Fibroblast of the conjunctiva (primary cell): ENCODE measurements around the gene APOB.
"Not testable (repeated sequence)": the region's sequence is repeated elsewhere in the genome, so short reads cannot be mapped to it uniquely, and the experiment has no call there.

Experiments
- DNase-seq: peaks from one replicate; pipeline ENCODE4 v3.0.0-alpha.2; 2010; ENCODE audit warnings: low read depth

APOB gene

DNA sequence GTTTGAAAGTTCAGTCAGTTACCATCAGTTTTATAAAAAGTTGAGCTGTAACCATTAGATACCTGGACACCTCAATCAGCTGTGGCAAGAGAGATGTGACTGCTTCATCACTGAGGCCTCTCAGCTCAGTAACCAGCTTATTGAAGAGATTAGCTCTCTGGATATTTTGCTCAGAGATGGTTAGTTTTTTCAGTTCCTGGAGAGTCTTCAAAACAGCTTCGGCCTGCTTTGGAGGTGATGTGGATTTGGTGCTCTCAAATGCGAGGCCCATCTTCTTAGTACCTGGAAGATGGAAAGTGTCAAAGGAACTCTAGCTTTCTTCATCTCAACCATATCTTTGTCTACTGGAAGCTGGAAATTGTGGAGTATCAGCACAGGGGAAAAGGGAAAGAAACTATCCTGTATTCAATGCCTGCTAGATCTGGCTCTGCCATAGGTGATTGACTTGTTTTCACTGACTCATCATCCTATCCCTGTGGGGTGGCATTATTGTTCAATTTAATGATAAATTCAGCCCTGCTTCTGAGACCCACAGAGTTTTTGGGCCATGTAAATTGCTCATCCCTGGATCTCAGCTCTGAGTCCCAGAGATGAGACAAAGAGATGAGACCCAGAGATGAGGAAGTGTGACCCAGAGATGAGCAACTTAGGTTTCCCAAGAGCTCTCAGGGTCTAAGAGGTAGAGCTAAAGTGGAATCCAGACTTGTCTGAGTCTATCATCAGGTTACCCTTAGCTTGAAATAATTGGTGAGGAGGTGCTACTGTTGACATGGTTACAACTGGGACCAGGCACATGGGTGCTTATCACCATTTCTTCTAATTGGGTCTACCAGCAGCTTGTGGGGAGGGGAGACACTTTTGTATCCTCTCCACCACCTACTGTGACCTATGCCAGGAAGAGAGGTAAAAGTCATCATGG lies 10.4 kb downstream of the APOB start:
- no peak for DNase-seq

- DNase-seq, result no peak
Observed at GRCh38 chr2:21032338-21033236, 11.3 kb downstream of the APOB start.

DNA sequence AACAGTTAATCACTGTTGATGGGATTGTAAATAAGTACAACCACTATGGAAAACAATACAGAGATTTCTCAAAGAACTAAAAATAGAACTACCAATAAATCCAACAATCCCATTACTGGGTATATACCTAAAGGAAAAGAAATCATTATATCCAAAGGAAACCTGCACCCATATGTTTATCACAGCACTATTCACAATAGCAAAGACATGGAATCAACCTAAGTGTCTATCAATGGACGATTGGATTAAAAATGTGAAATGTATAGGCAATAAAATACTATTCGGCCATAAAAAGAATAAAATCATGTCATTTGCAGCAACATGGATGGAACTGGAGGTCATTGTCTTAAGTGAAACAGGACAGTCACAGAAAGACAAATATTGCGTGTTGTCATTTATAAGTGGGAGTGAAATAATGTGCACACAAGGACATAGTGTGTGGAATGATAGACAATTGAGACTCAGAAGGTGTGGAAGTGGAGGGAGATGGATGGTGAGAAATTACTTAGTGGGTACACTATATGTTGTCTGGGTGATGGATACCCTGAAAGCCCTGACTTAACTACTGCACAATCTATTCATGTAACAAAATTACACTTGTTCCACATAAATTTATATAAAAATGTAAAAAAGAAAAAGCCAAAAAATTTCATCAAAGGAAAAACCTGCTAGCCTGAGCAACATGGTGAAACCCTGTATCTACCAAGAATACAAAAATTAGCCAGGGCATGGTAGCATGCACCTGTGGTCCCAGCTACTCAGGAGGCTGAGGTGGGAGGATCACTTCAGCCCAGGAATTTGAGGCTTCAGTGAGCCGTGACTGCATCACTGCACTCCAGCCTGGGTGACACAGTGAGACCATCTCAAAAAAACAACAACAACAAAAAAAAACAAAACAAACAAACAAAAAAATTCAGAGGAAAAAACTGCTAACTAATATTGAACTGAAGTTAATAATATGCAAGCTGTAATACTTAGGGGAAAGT lies 12.6 kb downstream of the APOB start:
- no peak for DNase-seq

DNA sequence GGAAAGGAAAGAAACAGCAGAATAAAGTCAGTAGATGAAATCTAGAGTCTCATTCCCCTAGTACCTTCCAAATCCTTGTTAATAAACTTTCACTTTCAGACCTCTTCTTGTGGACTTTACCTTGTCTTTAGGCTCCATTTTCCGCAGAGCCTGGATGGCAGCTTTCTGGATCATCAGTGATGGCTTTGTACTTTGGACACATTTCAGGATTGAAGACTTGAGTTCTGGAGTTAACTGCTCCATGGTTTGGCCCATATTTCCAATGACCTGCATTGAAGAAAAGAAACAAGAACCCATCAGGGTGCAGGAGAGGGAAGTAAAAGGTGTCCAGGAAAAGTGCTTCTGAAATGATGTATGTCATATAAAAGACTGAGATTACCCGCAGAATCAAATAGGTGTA lies 14.4 kb downstream of the APOB start:
- DNase-seq, result no peak

GRCh38 chr2:21028951-21029350 lies 14.9 kb downstream of the APOB start:
- not testable (repeated sequence) for DNase-seq

- DNase-seq, result no peak
Observed at GRCh38 chr2:21028021-21028947, 15.6 kb downstream of the APOB start.

- no peak for DNase-seq
Observed at GRCh38 chr2:21026479-21027282, 17.2 kb downstream of the APOB start.

DNA sequence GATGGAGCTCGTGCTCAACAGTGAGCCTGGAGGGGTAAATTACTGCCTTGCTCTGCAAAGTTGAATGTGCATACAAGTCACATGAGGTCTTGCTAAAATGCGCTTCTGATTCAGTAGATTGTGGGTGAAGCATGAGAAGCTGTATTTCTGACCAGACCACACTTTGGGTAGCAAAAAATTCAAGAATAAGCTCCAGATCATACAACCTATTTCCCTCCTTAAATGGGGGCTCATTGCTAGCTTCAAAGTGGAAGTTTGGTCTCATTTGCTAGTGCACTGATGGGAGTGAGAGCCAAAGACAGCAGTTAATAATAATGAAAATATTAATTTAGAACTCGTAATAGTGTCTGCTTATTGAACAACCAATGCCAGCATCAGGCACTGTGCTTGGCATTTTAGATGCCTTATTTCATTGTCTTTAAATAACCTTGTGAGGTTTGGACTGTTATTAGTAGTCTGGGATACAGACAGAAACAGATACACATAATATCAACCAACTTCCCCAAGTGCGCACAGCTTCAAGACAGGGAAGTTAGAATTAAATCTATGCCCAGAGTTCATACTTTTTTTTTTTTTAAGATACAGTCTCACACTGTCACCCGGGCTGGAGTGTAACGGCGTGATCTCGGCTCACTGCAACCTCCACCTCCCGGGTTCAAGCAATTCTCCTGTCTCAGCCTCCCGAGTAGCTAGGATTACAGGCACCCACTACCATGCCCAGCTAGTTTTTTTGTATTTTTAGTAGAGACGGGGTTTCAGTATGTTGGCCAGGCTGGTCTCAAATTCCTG lies 18.0 kb downstream of the APOB start:
- DNase-seq, result no peak

- DNase-seq, result no peak
Observed at GRCh38 chr2:21024722-21025389, 19.0 kb downstream of the APOB start.

- no peak for DNase-seq
Observed at GRCh38 chr2:21024198-21024597, 19.7 kb downstream of the APOB start.

GRCh38 chr2:21023419-21024181 lies 20.3 kb downstream of the APOB start:
- no peak for DNase-seq

GRCh38 chr2:21022792-21023367 lies 21.0 kb downstream of the APOB start:
- DNase-seq, result no peak

DNA sequence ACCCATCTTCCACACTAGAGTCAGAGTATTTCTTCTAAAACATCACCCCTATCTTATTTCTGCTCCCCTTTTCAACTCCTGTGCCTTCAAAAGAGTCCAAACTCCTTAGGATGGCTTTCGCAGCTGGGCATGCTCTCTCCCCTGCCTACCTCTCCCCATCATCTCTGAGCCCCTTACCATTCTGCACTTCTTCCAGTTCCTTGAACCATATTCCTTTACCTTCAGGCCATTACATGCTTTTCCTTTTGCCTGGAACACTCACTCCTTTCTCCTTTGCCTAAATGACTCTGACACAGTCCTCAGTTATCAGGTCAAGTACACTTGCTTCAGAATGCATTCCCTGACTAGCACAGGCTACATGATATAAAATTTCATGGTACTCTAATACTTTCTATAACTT lies 22.4 kb downstream of the APOB start:
- DNase-seq, result no peak

- no peak for DNase-seq
Observed at GRCh38 chr2:21020668-21021288, 23.1 kb downstream of the APOB start.

DNA sequence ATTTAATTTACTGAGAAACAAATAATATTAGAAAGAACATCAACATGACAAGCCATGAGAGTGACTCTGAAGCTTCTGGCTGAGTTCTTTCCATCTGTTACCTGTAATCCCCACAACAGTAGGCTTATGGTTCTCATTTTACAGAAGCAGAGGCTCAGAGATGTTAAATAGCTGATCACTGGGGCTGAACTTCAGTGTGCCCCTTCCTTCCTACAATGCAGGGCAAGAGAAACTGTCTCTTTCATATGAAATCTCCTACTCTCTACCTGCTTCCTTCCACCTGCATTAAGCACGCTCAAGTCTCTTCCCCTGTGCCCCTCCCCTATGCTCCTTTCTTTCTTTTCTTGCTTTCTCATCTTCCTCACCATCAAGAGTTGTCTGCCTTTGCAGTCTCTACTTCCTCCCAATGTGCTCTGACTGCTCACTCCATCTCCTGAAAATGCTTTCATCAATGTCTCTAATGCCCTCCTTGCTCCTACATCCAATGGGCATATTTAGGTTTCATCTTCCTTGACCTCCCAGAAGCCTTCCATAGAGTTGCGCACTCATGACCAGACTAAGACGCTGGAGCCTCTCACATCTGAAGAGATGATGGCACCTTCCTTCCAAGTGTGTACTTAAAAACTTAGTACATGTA lies 23.7 kb downstream of the APOB start:
- no peak for DNase-seq

GRCh38 chr2:21019678-21020021 lies 24.2 kb downstream of the APOB start:
- no peak for DNase-seq
